Glutamatergic neuron (in vitro differentiated cells): Measurements from ENCODE around the gene TLR1. TPM values are rescaled to one million over a fixed set of nuclear protein-coding genes. Genes with fewer than 3 reads are reported as not detected.

Experiments
- DNase-seq: peaks from one replicate; pipeline ENCODE4 v3.0.0; 2022
- H3K27ac Mint-ChIP-seq: one replicate; pipeline ENCODE4 v1.8.0; 2020; ENCODE audit warnings: mild to moderate bottlenecking, mixed read lengths, inconsistent platforms; ENCODE audit not compliant: unreplicated experiment
- H3K27me3 Mint-ChIP-seq: one replicate; pipeline ENCODE4 v1.8.0; 2020; ENCODE audit warnings: mild to moderate bottlenecking, moderate library complexity, mixed read lengths, inconsistent platforms; ENCODE audit not compliant: unreplicated experiment
- H3K36me3 Mint-ChIP-seq: one replicate; pipeline ENCODE4 v1.8.0; 2020; ENCODE audit warnings: mild to moderate bottlenecking, mixed read lengths, inconsistent platforms; ENCODE audit not compliant: unreplicated experiment
- H3K4me1 Mint-ChIP-seq: one replicate; pipeline ENCODE4 v1.8.0; 2020; ENCODE audit warnings: mild to moderate bottlenecking, low read depth, mixed read lengths, inconsistent platforms; ENCODE audit not compliant: unreplicated experiment
- H3K4me3 Mint-ChIP-seq: one replicate; pipeline ENCODE4 v1.8.0; 2020; ENCODE audit warnings: mild to moderate bottlenecking, mixed read lengths, inconsistent platforms; ENCODE audit not compliant: unreplicated experiment
- H3K9me3 Mint-ChIP-seq: one replicate; pipeline ENCODE4 v1.8.0; 2020; ENCODE audit warnings: mild to moderate bottlenecking, moderate library complexity, mixed read lengths, inconsistent platforms; ENCODE audit not compliant: unreplicated experiment
- CTCF ChIP-seq: fragments of 200-600 bp; sonication (generic); IDR thresholded peaks from one replicate; pipeline ENCODE4 v1.5.0; 2021; ENCODE audit not compliant: partially characterized antibody, unreplicated experiment
- total RNA-seq: library from RNA; stranded (reverse); fragmentation: NEBNext Ultra II Directional; extraction: Animal tissue kit (Norgen Biotek cat#: 25700); gene quantifications from one replicate; pipeline ENCODE4 v1.2.1, GENCODE V29; 2021; ENCODE audit not compliant: unreplicated experiment

Gene TLR1
- total RNA-seq, 1 donor from 2014 or later, result not detected

GRCh38 chr4:38800366-38800765, 4.2 kb downstream of the TLR1 start:
- Mint-ChIP-seq H3K4me3 (no peak overlapping the region), H3K4me1 (no peaks in the 10 kb centered on the region), H3K27me3 (no peaks in the 10 kb centered on the region), H3K9me3 (no peaks in the 10 kb centered on the region), H3K27ac (no peak overlapping the region), H3K36me3 (peaks cover 9% of the 10 kb centered on the region)
- no peak for DNase-seq
- no peak for TF ChIP-seq CTCF

- H3K27ac Mint-ChIP-seq, result no peak overlapping the region
- no peak for TF ChIP-seq CTCF
- H3K4me3 Mint-ChIP-seq, result no peak overlapping the region
- no peaks in the 10 kb centered on the region for H3K36me3 Mint-ChIP-seq
- no peaks in the 10 kb centered on the region for H3K27me3 Mint-ChIP-seq
- no peak for DNase-seq
- H3K9me3 Mint-ChIP-seq, result no peaks in the 10 kb centered on the region
- H3K4me1 Mint-ChIP-seq, result no peaks in the 10 kb centered on the region
Measured at GRCh38 chr4:38795087-38795486, 9.5 kb downstream of the TLR1 start.

GRCh38 chr4:38794051-38794450, 10.5 kb downstream of the TLR1 start:
- no peak for TF ChIP-seq CTCF
- no peaks in the 10 kb centered on the region for H3K4me1 Mint-ChIP-seq

GRCh38 chr4:38791010-38791409, 13.6 kb downstream of the TLR1 start:
- Mint-ChIP-seq H3K36me3 (no peaks in the 10 kb centered on the region), H3K4me1 (no peaks in the 10 kb centered on the region), H3K27me3 (no peaks in the 10 kb centered on the region), H3K4me3 (no peak overlapping the region), H3K9me3 (no peaks in the 10 kb centered on the region), H3K27ac (no peak overlapping the region)
- no peak for TF ChIP-seq CTCF
- no peak for DNase-seq

More at GRCh38 chr4:38794051-38794450, 10.5 kb downstream of the TLR1 start:
- Mint-ChIP-seq H3K27me3 (no peaks in the 10 kb centered on the region), H3K36me3 (no peaks in the 10 kb centered on the region), H3K4me3 (no peak overlapping the region), H3K9me3 (no peaks in the 10 kb centered on the region), H3K27ac (no peak overlapping the region)
- DNase-seq, result no peak

- Mint-ChIP-seq H3K27me3 (no peaks in the 10 kb centered on the region), H3K9me3 (no peaks in the 10 kb centered on the region), H3K27ac (no peak overlapping the region), H3K36me3 (peaks cover 4% of the 10 kb centered on the region), H3K4me3 (no peak overlapping the region), H3K4me1 (no peaks in the 10 kb centered on the region)
- DNase-seq, result no peak
- TF ChIP-seq CTCF, result no peak
Measured at GRCh38 chr4:38788317-38788716, 16.3 kb downstream of the TLR1 start.
